CD4-positive, alpha-beta T cell (primary cell): ENCODE data around the gene CYTH4. TPM values are rescaled to one million over a fixed set of nuclear protein-coding genes. Genes with fewer than 3 reads are reported as not detected.
A peak's percentile ranks its signal among the peaks of the same experiment; 100 is the strongest.

Experiments
- ATAC-seq: fragments of 200-7000 bp; cut with Tn5 transposase; one replicate; pipeline ENCODE4 v1.10.0; 2022; ENCODE audit warnings: mild to moderate bottlenecking; ENCODE audit not compliant: poor library complexity
- CTCF ChIA-PET: fragments of 350-600 bp; sonication (Branson Sonifier 250); formaldehyde crosslinking; loops from one replicate; lab custom pipeline; 2021; ENCODE audit warnings: antibody characterized with exemption, inconsistent platforms; lab: Charles Lee
- POLR2A ChIA-PET: fragments of 350-600 bp; sonication (Branson Sonifier 250); formaldehyde crosslinking; loops from one replicate; lab custom pipeline; 2021; ENCODE audit warnings: antibody characterized with exemption, inconsistent platforms; lab: Charles Lee
- DNase-seq, 14 experiments: peaks; one replicate each; pipeline ENCODE4 v3.0.0-alpha.2; 2013 to 2020; ENCODE audit warnings: mixed read lengths in 2 of 14
- H3K27ac ChIP-seq, 2 donors: one replicate each; pipeline versions ENCODE4 v1.5.1 to v1.7.0; 2013; ENCODE audit warnings: low read length in 2 of 2, low read depth in 1 of 2, mild to moderate bottlenecking in 1 of 2
- H3K27me3 ChIP-seq, 2 experiments: 1 replicate in 1 of 2; 2 replicates in 1 of 2; pipeline versions ENCODE4 v1.6.1 to v1.7.0; 2013; ENCODE audit warnings: low read length in 2 of 2, control low read depth in 1 of 2, mild to moderate bottlenecking in 1 of 2, moderate library complexity in 1 of 2; ENCODE audit not compliant: insufficient read depth in 2 of 2, control insufficient read depth in 1 of 2
- H3K36me3 ChIP-seq: one replicate; pipeline ENCODE4 v1.6.1; 2013; ENCODE audit warnings: low read length, control low read depth; ENCODE audit not compliant: insufficient read depth
- H3K4me1 ChIP-seq: one replicate; pipeline ENCODE4 v1.6.1; 2013; ENCODE audit warnings: low read length, control low read depth; ENCODE audit not compliant: insufficient read depth
- H3K4me3 ChIP-seq: one replicate; pipeline ENCODE4 v1.5.1; 2013; ENCODE audit warnings: mild to moderate bottlenecking, low read length, moderate library complexity
- H3K9me3 ChIP-seq, 2 experiments: 1 replicate in 1 of 2; 2 replicates in 1 of 2; pipeline versions ENCODE4 v1.6.1 to v1.7.0; 2013; ENCODE audit warnings: low read length in 2 of 2, mild to moderate bottlenecking in 2 of 2, control low read depth in 1 of 2, moderate library complexity in 1 of 2; ENCODE audit not compliant: control insufficient read depth in 1 of 2, insufficient read depth in 1 of 2
- H3K27ac Mint-ChIP-seq: one replicate; pipeline ENCODE4 v1.8.0; 2020; ENCODE audit warnings: mixed read lengths
- H3K27me3 Mint-ChIP-seq: one replicate; pipeline ENCODE4 v1.8.0; 2021; ENCODE audit warnings: mixed read lengths
- H3K36me3 Mint-ChIP-seq: one replicate; pipeline ENCODE4 v1.8.0; 2021; ENCODE audit warnings: low read depth, mixed read lengths
- H3K4me1 Mint-ChIP-seq: one replicate; pipeline ENCODE4 v1.8.0; 2021; ENCODE audit warnings: low read depth, mixed read lengths
- H3K4me3 Mint-ChIP-seq: one replicate; pipeline ENCODE4 v1.8.0; 2020; ENCODE audit warnings: mild to moderate bottlenecking, mixed read lengths
- H3K9me3 Mint-ChIP-seq: one replicate; pipeline ENCODE4 v1.8.0; 2020; ENCODE audit warnings: mixed read lengths
- CTCF ChIP-seq: fragments of 200-600 bp; IDR thresholded peaks from one replicate; pipeline ENCODE4 v1.8.0; 2022; ENCODE audit warnings: antibody characterized with exemption, mild to moderate bottlenecking
- intact Hi-C, 2 experiments: fragments of 100-400 bp; cut with DNase I in 1 of 2; cut with micrococcal nuclease in 1 of 2; formaldehyde crosslinking; loops; one replicate each; pipeline versions ENCODE4 v1.15.1 to v1.9.0; 2023 to 2025; cut with DNase I, micrococcal nuclease
- total RNA-seq, 174 experiments: library from RNA in 2 of 174; stranded (reverse) in 2 of 174; gene quantifications; one replicate each; pipeline ENCODE4 v1.2.3 and lab custom pipeline; 2021 to 2026

Gene CYTH4
- total RNA-seq, 2 experiments from 2014 or later, result 134 to 138 TPM

DNA sequence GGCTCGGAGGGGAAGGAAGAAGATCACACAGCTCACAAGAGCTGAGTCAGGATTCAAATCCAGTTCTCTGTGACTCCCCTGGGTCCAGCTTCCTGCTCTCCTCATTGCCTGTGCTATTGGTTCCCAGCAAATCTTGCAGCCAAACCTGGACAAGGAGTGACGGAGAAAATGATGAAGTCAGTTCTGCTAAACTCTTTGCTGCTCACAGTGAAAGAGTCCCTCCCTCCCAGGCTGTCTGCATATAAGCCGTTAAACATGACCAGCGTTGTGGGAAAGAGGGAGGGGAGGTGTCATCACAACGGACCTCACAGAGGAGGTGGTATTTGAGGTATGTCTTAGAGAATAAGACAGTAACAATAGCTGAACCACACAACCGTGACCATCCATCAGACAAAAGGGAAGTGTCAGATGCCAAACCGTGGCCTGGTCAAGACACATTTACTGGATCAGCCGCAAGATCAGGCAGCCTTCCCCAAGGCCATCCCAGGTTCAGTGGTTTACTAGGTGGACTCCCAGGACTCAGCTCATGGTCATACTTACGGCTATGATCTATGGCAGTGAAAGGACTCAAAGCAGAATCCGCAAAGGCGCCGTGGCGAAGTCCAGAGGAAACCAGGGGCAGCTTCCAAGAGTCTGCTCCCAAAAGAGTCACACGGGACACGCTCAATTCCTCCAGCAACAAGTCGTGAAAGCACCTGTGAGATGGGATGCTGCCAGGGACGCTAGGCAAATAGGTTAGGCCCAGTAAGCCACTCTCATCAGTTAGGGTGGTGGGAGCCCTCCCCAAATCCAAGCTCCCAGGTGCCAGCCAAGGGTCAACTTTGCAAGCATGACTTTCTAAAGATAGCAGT, 2.8 kb upstream of the CYTH4 start:
- peaks cover 35% of the 10 kb centered on the region for H3K4me1 ChIP-seq
- H3K4me3 ChIP-seq, result no peak overlapping the region
- H3K36me3 ChIP-seq, result no peaks in the 10 kb centered on the region
- Mint-ChIP-seq H3K9me3 (no peaks in the 10 kb centered on the region), H3K4me3 (peak overlapping the region; percentile 42), H3K27ac (peak overlapping the region; percentile 49), H3K4me1 (peaks cover 41% of the 10 kb centered on the region), H3K27me3 (no peaks in the 10 kb centered on the region), H3K36me3 (peaks cover 23% of the 10 kb centered on the region)
- POLR2A ChIA-PET, result interaction anchor here (1.3 kb wide), 1 partner anchor 31 kb away, joined by 7 read pairs; no protein-coding TSS in a partner anchor
- intact Hi-C loops, result no loop called here
- ATAC-seq (no peak), DNase-seq (peak in 1 of 14 experiments; percentile 39)
- no peak overlapping the region for H3K27ac ChIP-seq
- TF ChIP-seq CTCF, result no peak
- CTCF ChIA-PET, result interaction anchor here (1.3 kb wide), 1 partner anchor 37 kb away, joined by 3 read pairs; no protein-coding TSS in a partner anchor
- H3K27me3 ChIP-seq, result no peaks in the 10 kb centered on the region
- no peaks in the 10 kb centered on the region for H3K9me3 ChIP-seq

- no peaks in the 10 kb centered on the region for H3K27me3 Mint-ChIP-seq
- intact Hi-C loops, result no loop called here
- peaks cover 50% of the 10 kb centered on the region for H3K4me1 Mint-ChIP-seq
- no peaks in the 10 kb centered on the region for H3K27me3 ChIP-seq
- POLR2A ChIA-PET, result interaction anchor here (1.2 to 7.0 kb wide), 5 partner anchors 18 to 204 kb away, joined by 4 to 82 read pairs (median 27); partner anchors contain the start of gene RAC2
- H3K4me3 ChIP-seq, result no peak overlapping the region
- CTCF ChIA-PET, result interaction anchor here (1.3 kb wide), 1 partner anchor 36 kb away, joined by 4 read pairs; no protein-coding TSS in a partner anchor
- no peak for TF ChIP-seq CTCF
- DNase-seq, result no peak
- no peaks in the 10 kb centered on the region for H3K9me3 Mint-ChIP-seq
- H3K27ac Mint-ChIP-seq, result no peak overlapping the region
- peaks cover 37% of the 10 kb centered on the region for H3K4me1 ChIP-seq
- H3K27ac ChIP-seq, result no peak overlapping the region
- H3K9me3 ChIP-seq, result no peaks in the 10 kb centered on the region
- H3K4me3 Mint-ChIP-seq, result peak overlapping the region; percentile 34
- peaks cover 33% of the 10 kb centered on the region for H3K36me3 Mint-ChIP-seq
- H3K36me3 ChIP-seq, result peaks cover 2% of the 10 kb centered on the region
- ATAC-seq, result no peak
These were observed 1.6 kb upstream of the CYTH4 start for GRCh38 chr22:37280718-37281117.

GRCh38 chr22:37281195-37281594, 1.1 kb upstream of the CYTH4 start:
- intact Hi-C loops, result no loop called here
- no peak for TF ChIP-seq CTCF
- Histone ChIP-seq H3K27ac (no peak overlapping the region), H3K36me3 (peaks cover 7% of the 10 kb centered on the region), H3K9me3 (no peaks in the 10 kb centered on the region), H3K27me3 (no peaks in the 10 kb centered on the region), H3K4me1 (peaks cover 42% of the 10 kb centered on the region), H3K4me3 (no peak overlapping the region)
- ChIA-PET CTCF (interaction anchor here (1.3 kb wide), 1 partner anchor 35 kb away, joined by 4 read pairs; no protein-coding TSS in a partner anchor), POLR2A (interaction anchor here (1.2 to 7.0 kb wide), 7 partner anchors 10 to 204 kb away, joined by 4 to 82 read pairs (median 19); partner anchors contain the start of gene RAC2)
- ATAC-seq (no peak), DNase-seq (no peak)
- Mint-ChIP-seq H3K36me3 (peaks cover 38% of the 10 kb centered on the region), H3K9me3 (no peaks in the 10 kb centered on the region), H3K4me3 (peak overlapping the region; percentile 97), H3K27ac (peak overlapping the region; percentile 96), H3K27me3 (no peaks in the 10 kb centered on the region), H3K4me1 (peaks cover 50% of the 10 kb centered on the region)
